Endodermal cell (in vitro differentiated cells): ENCODE measurements around the gene ANG. TPM values are rescaled to one million over a fixed set of nuclear protein-coding genes. Genes with fewer than 3 reads are reported as not detected.
"Not testable (repeated sequence)": the region's sequence is repeated elsewhere in the genome, so short reads cannot be mapped to it uniquely, and the experiment has no call there.

Experiments
- DNase-seq: peaks from one replicate; pipeline ENCODE4 v3.0.0-alpha.2; 2017
- H3K27ac ChIP-seq: 2 replicates; pipeline ENCODE4 v1.5.1; 2013; ENCODE audit warnings: mild to moderate bottlenecking, low read depth, low read length, moderate library complexity
- H3K27me3 ChIP-seq: 2 replicates; pipeline ENCODE4 v1.6.1; 2013; ENCODE audit warnings: mild to moderate bottlenecking, low read length, moderate library complexity; ENCODE audit not compliant: insufficient read depth, control insufficient read depth, poor library complexity, severe bottlenecking
- H3K36me3 ChIP-seq: 2 replicates; pipeline ENCODE4 v1.7.0; 2013; ENCODE audit warnings: mild to moderate bottlenecking, low read length, moderate library complexity; ENCODE audit not compliant: control insufficient read depth, insufficient read depth
- H3K4me1 ChIP-seq: one replicate; pipeline ENCODE4 v1.7.0; 2013; ENCODE audit warnings: low read length; ENCODE audit not compliant: control insufficient read depth, insufficient read depth
- H3K4me3 ChIP-seq: 2 replicates; pipeline ENCODE4 v1.5.1; 2013; ENCODE audit warnings: mild to moderate bottlenecking, low read length, moderate library complexity
- H3K9ac ChIP-seq: 2 replicates; pipeline ENCODE4 v1.6.1; 2013; ENCODE audit warnings: mild to moderate bottlenecking, low read length, moderate library complexity; ENCODE audit not compliant: poor library complexity, severe bottlenecking; ENCODE audit errors: extremely low read depth
- H3K9me3 ChIP-seq: 2 replicates; pipeline ENCODE4 v1.6.1; 2013; ENCODE audit warnings: mild to moderate bottlenecking, low read length, moderate library complexity; ENCODE audit not compliant: control insufficient read depth
- H3K27ac Mint-ChIP-seq: 2 replicates; pipeline ENCODE4 v1.8.0; 2020; ENCODE audit warnings: mixed read lengths
- H3K27me3 Mint-ChIP-seq: 2 replicates; pipeline ENCODE4 v1.8.0; 2021; ENCODE audit warnings: mild to moderate bottlenecking, mixed read lengths; ENCODE audit not compliant: insufficient read depth
- H3K36me3 Mint-ChIP-seq: 2 replicates; pipeline ENCODE4 v1.8.0; 2020; ENCODE audit warnings: low read depth, mixed read lengths
- H3K4me1 Mint-ChIP-seq: 2 replicates; pipeline ENCODE4 v1.8.0; 2020; ENCODE audit warnings: mixed read lengths
- H3K4me3 Mint-ChIP-seq: 2 replicates; pipeline ENCODE4 v1.8.0; 2020; ENCODE audit warnings: mild to moderate bottlenecking, moderate library complexity, mixed read lengths
- H3K9me3 Mint-ChIP-seq: 2 replicates; pipeline ENCODE4 v1.8.0; 2020; ENCODE audit warnings: mild to moderate bottlenecking, mixed read lengths
- WGBS, 2 experiments: methylation state at CpG; one replicate each; pipeline versions ENCODE4 v1.1.5 to v1.1.7; 2013; ENCODE audit warnings: missing lambda C conversion rate in 2 of 2, mixed read lengths in 1 of 2; ENCODE audit not compliant: insufficient coverage in 1 of 2, insufficient read length in 1 of 2; 5-methylcytosine and 5-hydroxymethylcytosine counted together
- long read RNA-seq, 4 experiments: library from polyadenylated mRNA in 2 of 4; library from RNA in 1 of 4; library from capped mRNA in 1 of 4; stranded (forward) in 3 of 4; unstranded in 1 of 4; transcript quantifications; one replicate each; pipeline ENCODE4 v2.0.0, GENCODE V29; 2020 to 2021; ENCODE audit warnings: inconsistent platforms in 1 of 4
- polyA plus RNA-seq, 2 experiments: library from polyadenylated mRNA; stranded (reverse); fragments of 50-300 nt; gene quantifications; one replicate each; pipeline ENCODE4 v1.2.3, GENCODE V29; 2013
- total RNA-seq, 2 donors: library from RNA; stranded (reverse); fragmentation: NEBNext Ultra II Directional in 1 of 2; extraction: Animal tissue kit (Norgen Biotek cat#: 25700) in 1 of 2; gene quantifications; 2 replicates in 1 of 2; 3 replicates in 1 of 2; pipeline ENCODE4 v1.2.1, GENCODE V29; 2021
- TF ChIP-seq, protein P1 (sequence below): fragments of 200-600 bp; sonication (generic); conservative IDR thresholded peaks from 2 replicates; pipeline ENCODE4 v1.5.0; 2021; ENCODE audit warnings: antibody characterized with exemption, mild to moderate bottlenecking

The ANG gene
- total RNA-seq: 1 to 10 TPM; 2.6 to 3.4 TPM
- polyA plus RNA-seq (2013, experiment 1 of 2): 6.4 TPM
- 4.8 TPM for polyA plus RNA-seq (2013, experiment 2 of 2)
- long read RNA-seq, experiment 1, transcript ANG-201 (2 exons, 1,222 nt): major isoform, 5 of 5 reads
- long read RNA-seq, experiment 1, partial matches to known transcripts: 0 of 5 reads
- long read RNA-seq, experiment 1, other reads (novel, unspliced or antisense): 0 of 5 reads
- long read RNA-seq, experiment 2, partial matches to known transcripts: 0 of 1 reads
- long read RNA-seq, experiment 2, other reads (novel, unspliced or antisense): 0 of 1 reads
- long read RNA-seq, experiment 3, partial matches to known transcripts: 0 of 3 reads
- long read RNA-seq, experiment 3, other reads (novel, unspliced or antisense): 0 of 3 reads
- long read RNA-seq, experiment 4, transcript ANG-201 (2 exons, 1,222 nt): major isoform, 5 of 5 reads
- long read RNA-seq, experiment 4, partial matches to known transcripts: 0 of 5 reads
- long read RNA-seq, experiment 4, other reads (novel, unspliced or antisense): 0 of 5 reads

DNA sequence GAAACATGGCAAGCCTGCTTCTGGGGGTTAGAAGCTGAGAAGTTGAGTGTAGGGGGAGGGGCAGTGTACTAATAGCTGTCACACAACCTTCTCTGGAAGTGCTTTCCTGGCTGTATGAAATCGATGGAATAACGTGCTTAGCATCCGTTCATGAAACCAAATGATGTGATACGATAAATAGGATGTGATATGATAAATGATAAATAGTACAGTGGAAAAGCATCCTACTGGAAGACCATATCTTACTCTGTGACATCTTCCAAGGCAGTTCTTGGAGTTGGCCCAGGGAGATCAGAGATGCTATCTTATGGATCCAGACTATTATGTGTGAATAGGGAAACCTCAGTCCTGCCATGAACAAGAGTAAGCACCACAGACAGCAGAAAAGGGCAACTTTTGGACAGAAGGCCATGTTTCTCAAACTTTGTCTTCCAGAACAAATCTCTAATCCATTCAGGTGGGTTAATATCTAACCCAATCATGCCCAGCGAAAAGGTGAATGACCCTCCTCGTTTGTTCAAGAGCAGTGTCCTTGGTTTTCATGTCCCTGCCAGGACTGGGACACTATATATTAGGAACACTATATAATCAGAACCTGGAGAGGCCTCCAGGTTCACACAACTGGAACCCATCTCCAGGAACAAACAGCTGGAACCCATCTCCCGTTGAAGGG, at the start of gene ANG:
TSS of gene ANG (plus strand) at position 598 of the 673 bp plus-strand sequence. CDS start 4,801 bp downstream, outside the sequence.
- peaks cover 8% of the 10 kb centered on the region for H3K4me1 Mint-ChIP-seq
- DNase-seq: no peak
- Histone ChIP-seq H3K4me3 (no peak within 1 kb of the TSS), H3K9ac (no peak within 1 kb of the TSS), H3K9me3 (no peaks in the 10 kb centered on the region), H3K4me1 (peaks cover 5% of the 10 kb centered on the region), H3K27ac (no peak within 1 kb of the TSS), H3K27me3 (no peaks in the 10 kb centered on the region), H3K36me3 (no peaks in the 10 kb centered on the region)
- H3K4me3 Mint-ChIP-seq: no peak within 1 kb of the TSS
- 66 to 67% methylated on average over 6 to 7 of the region's 7 CpGs for WGBS, 2 experiments
- H3K9me3 Mint-ChIP-seq: no peaks in the 10 kb centered on the region
- no peak within 1 kb of the TSS for H3K27ac Mint-ChIP-seq
- H3K36me3 Mint-ChIP-seq: no peaks in the 10 kb centered on the region
- peaks cover 2% of the 10 kb centered on the region for H3K27me3 Mint-ChIP-seq
- TF ChIP-seq, protein P1, sequence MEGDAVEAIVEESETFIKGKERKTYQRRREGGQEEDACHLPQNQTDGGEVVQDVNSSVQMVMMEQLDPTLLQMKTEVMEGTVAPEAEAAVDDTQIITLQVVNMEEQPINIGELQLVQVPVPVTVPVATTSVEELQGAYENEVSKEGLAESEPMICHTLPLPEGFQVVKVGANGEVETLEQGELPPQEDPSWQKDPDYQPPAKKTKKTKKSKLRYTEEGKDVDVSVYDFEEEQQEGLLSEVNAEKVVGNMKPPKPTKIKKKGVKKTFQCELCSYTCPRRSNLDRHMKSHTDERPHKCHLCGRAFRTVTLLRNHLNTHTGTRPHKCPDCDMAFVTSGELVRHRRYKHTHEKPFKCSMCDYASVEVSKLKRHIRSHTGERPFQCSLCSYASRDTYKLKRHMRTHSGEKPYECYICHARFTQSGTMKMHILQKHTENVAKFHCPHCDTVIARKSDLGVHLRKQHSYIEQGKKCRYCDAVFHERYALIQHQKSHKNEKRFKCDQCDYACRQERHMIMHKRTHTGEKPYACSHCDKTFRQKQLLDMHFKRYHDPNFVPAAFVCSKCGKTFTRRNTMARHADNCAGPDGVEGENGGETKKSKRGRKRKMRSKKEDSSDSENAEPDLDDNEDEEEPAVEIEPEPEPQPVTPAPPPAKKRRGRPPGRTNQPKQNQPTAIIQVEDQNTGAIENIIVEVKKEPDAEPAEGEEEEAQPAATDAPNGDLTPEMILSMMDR: no peak

DNA sequence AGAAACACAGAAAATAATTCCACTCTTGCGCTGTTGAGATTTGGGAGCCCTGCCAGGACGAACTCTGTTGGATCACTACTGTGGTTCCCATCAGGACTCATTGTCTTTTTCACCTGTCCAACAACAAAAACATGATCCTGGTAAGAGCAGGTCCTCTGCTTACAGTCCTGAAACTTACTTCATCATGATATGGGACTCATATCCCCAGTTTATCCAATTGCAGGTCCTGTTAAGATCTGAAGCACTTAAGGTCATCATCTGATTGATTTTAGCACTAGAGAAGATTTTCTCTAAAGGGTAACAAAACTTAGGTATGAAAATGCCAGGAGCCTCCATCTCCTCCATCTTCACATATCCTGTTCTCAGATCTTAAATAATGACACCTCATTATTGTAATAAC, 47.0 kb upstream of the ANG start, which contains the start of gene OR6S1:
TSS of gene OR6S1 (minus strand) at position 101 of the 400 bp plus-strand sequence. CDS start at position 101, 0 bp downstream.
- H3K4me3 ChIP-seq: peak within 1 kb of the TSS; percentile 75
- TF ChIP-seq, protein P1: no peak
- H3K27ac ChIP-seq: no peak within 1 kb of the TSS
- no peak for DNase-seq
- H3K27me3 ChIP-seq: no peaks in the 10 kb centered on the region
- H3K9ac ChIP-seq: no peak within 1 kb of the TSS
- peaks cover 18% of the 10 kb centered on the region for H3K4me1 ChIP-seq
- Mint-ChIP-seq H3K27ac (peak within 1 kb of the TSS; percentile 82), H3K4me3 (peak within 1 kb of the TSS; percentile 3), H3K9me3 (no peaks in the 10 kb centered on the region), H3K36me3 (no peaks in the 10 kb centered on the region), H3K4me1 (peaks cover 43% of the 10 kb centered on the region), H3K27me3 (peaks cover 3% of the 10 kb centered on the region)
- no peaks in the 10 kb centered on the region for H3K9me3 ChIP-seq
- no peaks in the 10 kb centered on the region for H3K36me3 ChIP-seq
- WGBS, 2 experiments: 89 to 100% methylated on average over 2 of the region's 2 CpGs

DNA sequence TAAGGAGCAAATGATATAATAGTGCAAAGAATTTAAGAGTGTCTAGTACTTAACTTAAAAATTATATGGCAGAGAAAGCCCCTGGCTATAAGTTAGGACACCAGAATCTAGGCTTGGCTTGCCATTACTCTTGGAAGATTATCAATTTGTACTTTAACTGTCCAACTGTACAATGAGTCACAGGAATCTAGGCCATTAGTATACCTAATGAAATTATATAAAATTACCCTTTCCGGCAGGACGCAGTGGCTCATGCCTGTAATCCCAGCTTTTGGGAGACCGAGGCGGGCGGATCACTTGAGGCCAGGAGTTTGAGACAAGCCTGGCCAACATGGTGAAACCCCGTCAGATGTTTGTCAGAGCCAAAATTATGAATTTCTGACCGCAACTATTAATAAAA, 46.4 kb upstream of the ANG start:
- peak overlapping the region; percentile 3 for H3K4me3 Mint-ChIP-seq
- Histone ChIP-seq H3K4me3 (peak overlapping the region; percentile 75), H3K36me3 (no peaks in the 10 kb centered on the region), H3K9me3 (no peaks in the 10 kb centered on the region), H3K27me3 (no peaks in the 10 kb centered on the region), H3K27ac (no peak overlapping the region), H3K4me1 (peaks cover 18% of the 10 kb centered on the region), H3K9ac (no peak overlapping the region)
- no peak for DNase-seq
- H3K4me1 Mint-ChIP-seq: peaks cover 43% of the 10 kb centered on the region
- 86 to 96% methylated on average over 5 to 7 of the region's 7 CpGs for WGBS, 2 experiments
- H3K27ac Mint-ChIP-seq: no peak overlapping the region
- no peaks in the 10 kb centered on the region for H3K36me3 Mint-ChIP-seq
- TF ChIP-seq, protein P1: no peak
- H3K27me3 Mint-ChIP-seq: no peaks in the 10 kb centered on the region
- H3K9me3 Mint-ChIP-seq: no peaks in the 10 kb centered on the region

DNA sequence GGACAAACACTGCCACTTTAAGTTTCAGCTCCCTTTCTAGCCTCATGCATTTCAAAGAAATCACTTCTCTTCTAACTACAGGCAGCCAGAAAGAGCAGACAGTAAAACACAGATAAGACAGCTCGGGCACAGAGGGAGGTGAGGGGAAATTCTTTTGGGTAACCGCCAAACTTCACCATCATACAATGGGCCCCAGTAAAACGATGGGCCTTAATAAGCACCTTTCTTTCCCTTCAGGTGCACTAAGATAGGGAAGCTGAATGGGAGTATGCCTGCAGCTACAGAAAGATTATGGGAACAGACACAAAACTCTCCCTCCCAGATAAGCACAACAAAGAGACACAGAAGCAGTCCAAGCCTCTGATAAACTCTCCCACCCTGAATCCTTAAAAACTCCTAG, 45.8 kb upstream of the ANG start:
- Histone ChIP-seq H3K4me1 (peaks cover 18% of the 10 kb centered on the region), H3K4me3 (peak overlapping the region; percentile 75)
- H3K9ac ChIP-seq, H3K27ac ChIP-seq, DNase-seq, H3K9me3 ChIP-seq, H3K36me3 ChIP-seq, H3K27me3 Mint-ChIP-seq, H3K27me3 ChIP-seq, H3K9me3 Mint-ChIP-seq, H3K36me3 Mint-ChIP-seq: not testable (repeated sequence)
- peak overlapping the region; percentile 82 for H3K27ac Mint-ChIP-seq
- H3K4me1 Mint-ChIP-seq: peaks cover 43% of the 10 kb centered on the region
- WGBS, 2 experiments: 38% methylated on average over 3 of the region's 3 CpGs; no CpG with 5 or more reads in 1 of the 2 experiments
- peak overlapping the region; percentile 3 for H3K4me3 Mint-ChIP-seq
